Tibial nerve (tissue), 4 donors: ENCODE measurements around the gene NSUN6. TPM values are rescaled to one million over a fixed set of nuclear protein-coding genes. Genes with fewer than 3 reads are reported as not detected.

Experiments
- DNase-seq, 2 donors: peaks; one replicate each; pipeline ENCODE4 v3.0.0-alpha.2; 2019; ENCODE audit warnings: low spot score in 2 of 2
- H3K27ac ChIP-seq, 4 donors: fragments of 200-600 bp; sonication (generic) in 3 of 4; one replicate each; pipeline ENCODE4 v1.5.1; 2017 to 2019; ENCODE audit warnings: mild to moderate bottlenecking in 1 of 4
- H3K27me3 ChIP-seq, 2 donors: fragments of 200-600 bp; sonication (generic) in 1 of 2; one replicate each; pipeline versions ENCODE4 v1.5.1 to v1.6.0; 2017 to 2019
- H3K36me3 ChIP-seq, 3 donors: fragments of 200-600 bp; sonication (generic); one replicate each; pipeline ENCODE4 v1.5.1; 2018 to 2019
- H3K4me1 ChIP-seq, 4 donors: fragments of 200-600 bp; sonication (generic) in 3 of 4; one replicate each; pipeline ENCODE4 v1.5.1; 2017 to 2019
- H3K4me3 ChIP-seq, 4 donors: fragments of 200-600 bp; sonication (generic) in 3 of 4; one replicate each; pipeline ENCODE4 v1.5.1; 2017 to 2019; ENCODE audit warnings: mild to moderate bottlenecking in 1 of 4, moderate library complexity in 1 of 4
- H3K9me3 ChIP-seq, 4 donors: fragments of 200-600 bp; sonication (generic) in 3 of 4; one replicate each; pipeline ENCODE4 v1.5.1; 2017 to 2019
- CTCF ChIP-seq, 5 experiments: fragments of 200-600 bp in 3 of 5; fragments of 450-650 bp in 2 of 5; sonication (generic) in 3 of 5; IDR thresholded peaks; one replicate each; pipeline ENCODE4 v1.5.1; 2016 to 2019; ENCODE audit warnings: antibody characterized with exemption in 5 of 5, mild to moderate bottlenecking in 3 of 5, moderate library complexity in 2 of 5
- EP300 ChIP-seq, 2 donors: sonication (generic); formaldehyde crosslinking; IDR thresholded peaks; one replicate each; pipeline ENCODE4 v1.6.1; 2017; ENCODE audit warnings: antibody characterized with exemption in 2 of 2, mild to moderate bottlenecking in 1 of 2
- POLR2A ChIP-seq, 2 donors: fragments of 450-650 bp; IDR thresholded peaks; one replicate each; pipeline ENCODE4 v1.6.1; 2017; ENCODE audit warnings: antibody characterized with exemption in 2 of 2, mild to moderate bottlenecking in 2 of 2, moderate library complexity in 2 of 2
- WGBS, 2 donors: methylation state at CpG; one replicate each; pipeline ENCODE4 v1.1.5; 2018; 5-methylcytosine and 5-hydroxymethylcytosine counted together
- total RNA-seq, 4 donors: library from RNA; depleted of rRNA; stranded (reverse); fragments of >200 nt; gene quantifications; one replicate each; pipeline ENCODE4 v1.1.0, GENCODE V29; 2016

The NSUN6 gene
- 10 to 100 TPM; 15.6 to 30.6 (median 24.7) TPM for total RNA-seq

- TF ChIP-seq CTCF (IDR thresholded peaks at IDR 0.05) = peak in 2 of 5 experiments; percentile 8 to 28
- TF ChIP-seq EP300 (IDR thresholded peaks at IDR 0.05) = peak; percentile 89 to 96
- TF ChIP-seq POLR2A (IDR thresholded peaks at IDR 0.05) = peak in 1 of 2 donors; percentile 68
- peak within 1 kb of the TSS; percentile 61 to 74 (median 63) for H3K4me3 ChIP-seq
- WGBS, 2 donors = 0 to 1% methylated on average over 39 of the region's 39 CpGs
- DNase-seq = peak; percentile 81 to 88
- H3K9me3 ChIP-seq = no peaks in the 10 kb centered on the region
- peak within 1 kb of the TSS; percentile 84 to 96 (median 90) for H3K27ac ChIP-seq
- H3K36me3 ChIP-seq = peaks cover 0 to 6% (median 2%) of the 10 kb centered on the region in 3 donors
- H3K27me3 ChIP-seq = no peaks in the 10 kb centered on the region
- H3K4me1 ChIP-seq = peaks cover 0 to 35% (median 20%) of the 10 kb centered on the region in 4 donors
Measured at GRCh38 chr10:18651324-18652007, at the start of gene NSUN6. Gene NSUN6, minus strand, starts transcription at chr10:18651587. Its CDS starts 384 bp downstream, at chr10:18651203.

GRCh38 chr10:18699849-18700840 is 48.8 kb upstream of the NSUN6 start:
- no peaks in the 10 kb centered on the region for H3K9me3 ChIP-seq
- H3K36me3 ChIP-seq = no peaks in the 10 kb centered on the region
- H3K4me3 ChIP-seq = no peak overlapping the region
- no peaks in the 10 kb centered on the region for H3K27me3 ChIP-seq
- no peaks in the 10 kb centered on the region for H3K4me1 ChIP-seq
- TF ChIP-seq CTCF (IDR thresholded peaks at IDR 0.05) (no peak), EP300 (IDR thresholded peaks at IDR 0.05) (no peak), POLR2A (IDR thresholded peaks at IDR 0.05) (no peak)
- H3K27ac ChIP-seq = no peak overlapping the region
- 50 to 52% methylated on average over 6 of the region's 6 CpGs for WGBS, 2 donors
- DNase-seq = no peak

GRCh38 chr10:18690541-18690940 is 39.2 kb upstream of the NSUN6 start:
- Histone ChIP-seq H3K27ac (no peak overlapping the region), H3K27me3 (no peaks in the 10 kb centered on the region), H3K4me1 (no peaks in the 10 kb centered on the region), H3K36me3 (no peaks in the 10 kb centered on the region), H3K9me3 (no peaks in the 10 kb centered on the region), H3K4me3 (no peak overlapping the region)
- DNase-seq = no peak
- 83 to 84% methylated on average over 6 of the region's 6 CpGs for WGBS, 2 donors
- TF ChIP-seq EP300 (IDR thresholded peaks at IDR 0.05) = no peak
- no peak for TF ChIP-seq CTCF (IDR thresholded peaks at IDR 0.05)

- Histone ChIP-seq H3K4me1 (no peaks in the 10 kb centered on the region), H3K27ac (no peak overlapping the region), H3K4me3 (no peak overlapping the region), H3K36me3 (no peaks in the 10 kb centered on the region), H3K27me3 (no peaks in the 10 kb centered on the region), H3K9me3 (no peaks in the 10 kb centered on the region)
- DNase-seq = no peak
- TF ChIP-seq CTCF (IDR thresholded peaks at IDR 0.05) (peak in 2 of 5 experiments; percentile 8 to 19), EP300 (IDR thresholded peaks at IDR 0.05) (no peak)
- WGBS, 2 donors = 15 to 17% methylated on average over 3 of the region's 3 CpGs
Measured at GRCh38 chr10:18689498-18689897, 38.1 kb upstream of the NSUN6 start.

- H3K4me3 ChIP-seq = no peak overlapping the region
- H3K4me1 ChIP-seq = no peaks in the 10 kb centered on the region
- DNase-seq = no peak
- 81% methylated on average over 5 of the region's 5 CpGs for WGBS, 2 donors
- peaks cover 0 to 5% (median 0%) of the 10 kb centered on the region in 3 donors for H3K36me3 ChIP-seq
- no peak overlapping the region for H3K27ac ChIP-seq
- TF ChIP-seq EP300 (IDR thresholded peaks at IDR 0.05) (no peak), CTCF (IDR thresholded peaks at IDR 0.05) (no peak), POLR2A (IDR thresholded peaks at IDR 0.05) (no peak)
- no peaks in the 10 kb centered on the region for H3K9me3 ChIP-seq
- no peaks in the 10 kb centered on the region for H3K27me3 ChIP-seq
Measured at GRCh38 chr10:18687706-18688105, 36.3 kb upstream of the NSUN6 start.
